Activated T-helper 17 cell treated with anti-CD3 and anti-CD28 coated beads, Interleukin-2, amount 50 U/mL, for 72 hours (primary cell): ENCODE measurements around the gene MAMDC2. TPM values are rescaled to one million over a fixed set of nuclear protein-coding genes. Genes with fewer than 3 reads are reported as not detected.

Source experiments
- ATAC-seq: fragments of 150-1000 bp; cut with Tn5 transposase; replicated peaks from 2 replicates; pipeline ENCODE4 v1.10.0; 2021; ENCODE audit warnings: mild to moderate bottlenecking, moderate library complexity
- H3K27ac Mint-ChIP-seq: one replicate; pipeline ENCODE4 v1.8.0; 2022; ENCODE audit warnings: mixed read lengths
- H3K27me3 Mint-ChIP-seq: one replicate; pipeline ENCODE4 v1.8.0; 2022; ENCODE audit warnings: mixed read lengths
- H3K36me3 Mint-ChIP-seq: one replicate; pipeline ENCODE4 v1.8.0; 2022; ENCODE audit warnings: low read depth, mild to moderate bottlenecking, mixed read lengths
- H3K4me1 Mint-ChIP-seq: one replicate; pipeline ENCODE4 v1.8.0; 2022; ENCODE audit warnings: mixed read lengths
- H3K4me3 Mint-ChIP-seq: one replicate; pipeline ENCODE4 v1.8.0; 2022; ENCODE audit warnings: mild to moderate bottlenecking, mixed read lengths
- H3K9me3 Mint-ChIP-seq: one replicate; pipeline ENCODE4 v1.8.0; 2022; ENCODE audit warnings: mixed read lengths
- total RNA-seq, 2 donors: library from RNA; stranded (reverse); gene quantifications; one replicate each; pipeline ENCODE4 v1.2.3, GENCODE V29; 2022

The MAMDC2 gene
- total RNA-seq, 2 donors from 2014 or later = not detected

GRCh38 chr9:70117835-70118319 lies 74.2 kb downstream of the MAMDC2 start:
- peaks cover 8% of the 10 kb centered on the region for H3K27me3 Mint-ChIP-seq

GRCh38 chr9:70119786-70120185 lies 76.1 kb downstream of the MAMDC2 start:
- H3K27me3 Mint-ChIP-seq = peaks cover 5% of the 10 kb centered on the region
- H3K9me3 Mint-ChIP-seq = no peaks in the 10 kb centered on the region
- no peak for ATAC-seq

More at GRCh38 chr9:70117835-70118319, 74.2 kb downstream of the MAMDC2 start:
- Mint-ChIP-seq H3K27ac (no peak overlapping the region), H3K36me3 (no peaks in the 10 kb centered on the region), H3K4me3 (no peak overlapping the region), H3K4me1 (no peaks in the 10 kb centered on the region), H3K9me3 (no peaks in the 10 kb centered on the region)
- ATAC-seq = no peak

GRCh38 chr9:70120834-70121510 lies 77.3 kb downstream of the MAMDC2 start:
- H3K27ac Mint-ChIP-seq = no peak overlapping the region
- ATAC-seq = no peak

More at GRCh38 chr9:70119786-70120185, 76.1 kb downstream of the MAMDC2 start:
- Mint-ChIP-seq H3K4me1 (no peaks in the 10 kb centered on the region), H3K36me3 (no peaks in the 10 kb centered on the region), H3K4me3 (no peak overlapping the region), H3K27ac (no peak overlapping the region)

GRCh38 chr9:70121818-70122436 lies 78.3 kb downstream of the MAMDC2 start:
- Mint-ChIP-seq H3K9me3 (no peaks in the 10 kb centered on the region), H3K27me3 (peaks cover 3% of the 10 kb centered on the region), H3K4me3 (no peak overlapping the region), H3K36me3 (no peaks in the 10 kb centered on the region), H3K27ac (no peak overlapping the region), H3K4me1 (no peaks in the 10 kb centered on the region)
- peak; percentile 16 for ATAC-seq

More at GRCh38 chr9:70120834-70121510, 77.3 kb downstream of the MAMDC2 start:
- Mint-ChIP-seq H3K4me3 (no peak overlapping the region), H3K4me1 (no peaks in the 10 kb centered on the region), H3K9me3 (no peaks in the 10 kb centered on the region), H3K36me3 (no peaks in the 10 kb centered on the region), H3K27me3 (peaks cover 3% of the 10 kb centered on the region)

GRCh38 chr9:70123695-70124094 lies 80.0 kb downstream of the MAMDC2 start:
- Mint-ChIP-seq H3K27ac (no peak overlapping the region), H3K4me3 (no peak overlapping the region), H3K36me3 (no peaks in the 10 kb centered on the region), H3K9me3 (no peaks in the 10 kb centered on the region), H3K4me1 (no peaks in the 10 kb centered on the region), H3K27me3 (no peaks in the 10 kb centered on the region)
- no peak for ATAC-seq

- H3K9me3 Mint-ChIP-seq = no peaks in the 10 kb centered on the region
- no peak overlapping the region for H3K4me3 Mint-ChIP-seq
- no peaks in the 10 kb centered on the region for H3K4me1 Mint-ChIP-seq
- no peaks in the 10 kb centered on the region for H3K36me3 Mint-ChIP-seq
- no peak for ATAC-seq
- no peak overlapping the region for H3K27ac Mint-ChIP-seq
- no peaks in the 10 kb centered on the region for H3K27me3 Mint-ChIP-seq
These were observed 82.1 kb downstream of the MAMDC2 start for GRCh38 chr9:70125621-70126263.

GRCh38 chr9:70127036-70127435 lies 83.4 kb downstream of the MAMDC2 start:
- no peaks in the 10 kb centered on the region for H3K27me3 Mint-ChIP-seq
- ATAC-seq = no peak
- H3K4me3 Mint-ChIP-seq = no peak overlapping the region
- H3K4me1 Mint-ChIP-seq = no peaks in the 10 kb centered on the region
- no peak overlapping the region for H3K27ac Mint-ChIP-seq
- H3K9me3 Mint-ChIP-seq = no peaks in the 10 kb centered on the region
- H3K36me3 Mint-ChIP-seq = no peaks in the 10 kb centered on the region

GRCh38 chr9:70127540-70128416 lies 84.1 kb downstream of the MAMDC2 start:
- ATAC-seq = no peak
- Mint-ChIP-seq H3K9me3 (no peaks in the 10 kb centered on the region), H3K27me3 (no peaks in the 10 kb centered on the region), H3K27ac (no peak overlapping the region), H3K4me3 (no peak overlapping the region), H3K36me3 (no peaks in the 10 kb centered on the region), H3K4me1 (no peaks in the 10 kb centered on the region)

- Mint-ChIP-seq H3K27me3 (no peaks in the 10 kb centered on the region), H3K4me1 (no peaks in the 10 kb centered on the region), H3K4me3 (no peak overlapping the region), H3K36me3 (no peaks in the 10 kb centered on the region), H3K27ac (no peak overlapping the region), H3K9me3 (no peaks in the 10 kb centered on the region)
- no peak for ATAC-seq
These were observed 86.6 kb downstream of the MAMDC2 start for GRCh38 chr9:70130266-70130665.

- H3K27ac Mint-ChIP-seq = no peak overlapping the region
- no peak for ATAC-seq
- no peaks in the 10 kb centered on the region for H3K4me1 Mint-ChIP-seq
- no peaks in the 10 kb centered on the region for H3K27me3 Mint-ChIP-seq
- H3K4me3 Mint-ChIP-seq = no peak overlapping the region
- H3K36me3 Mint-ChIP-seq = no peaks in the 10 kb centered on the region
- H3K9me3 Mint-ChIP-seq = no peaks in the 10 kb centered on the region
These were observed 87.6 kb downstream of the MAMDC2 start for GRCh38 chr9:70131296-70131695.

GRCh38 chr9:70133253-70134208 lies 89.9 kb downstream of the MAMDC2 start:
- H3K27me3 Mint-ChIP-seq = no peaks in the 10 kb centered on the region
- no peaks in the 10 kb centered on the region for H3K4me1 Mint-ChIP-seq
- no peak overlapping the region for H3K27ac Mint-ChIP-seq
- H3K36me3 Mint-ChIP-seq = no peaks in the 10 kb centered on the region
- ATAC-seq = no peak
- no peaks in the 10 kb centered on the region for H3K9me3 Mint-ChIP-seq
- H3K4me3 Mint-ChIP-seq = no peak overlapping the region

GRCh38 chr9:70134360-70134759 lies 90.7 kb downstream of the MAMDC2 start:
- H3K9me3 Mint-ChIP-seq = no peaks in the 10 kb centered on the region
- ATAC-seq = no peak
- no peaks in the 10 kb centered on the region for H3K27me3 Mint-ChIP-seq

GRCh38 chr9:70135176-70135575 lies 91.5 kb downstream of the MAMDC2 start:
- Mint-ChIP-seq H3K9me3 (no peaks in the 10 kb centered on the region), H3K36me3 (no peaks in the 10 kb centered on the region), H3K27ac (no peak overlapping the region), H3K27me3 (no peaks in the 10 kb centered on the region), H3K4me1 (no peaks in the 10 kb centered on the region), H3K4me3 (no peak overlapping the region)
- no peak for ATAC-seq

More at GRCh38 chr9:70134360-70134759, 90.7 kb downstream of the MAMDC2 start:
- H3K4me1 Mint-ChIP-seq = no peaks in the 10 kb centered on the region
- no peak overlapping the region for H3K27ac Mint-ChIP-seq
- no peaks in the 10 kb centered on the region for H3K36me3 Mint-ChIP-seq
- H3K4me3 Mint-ChIP-seq = no peak overlapping the region
